ENCODE measurements around the gene DRAXIN.

DRAXIN gene

DNA sequence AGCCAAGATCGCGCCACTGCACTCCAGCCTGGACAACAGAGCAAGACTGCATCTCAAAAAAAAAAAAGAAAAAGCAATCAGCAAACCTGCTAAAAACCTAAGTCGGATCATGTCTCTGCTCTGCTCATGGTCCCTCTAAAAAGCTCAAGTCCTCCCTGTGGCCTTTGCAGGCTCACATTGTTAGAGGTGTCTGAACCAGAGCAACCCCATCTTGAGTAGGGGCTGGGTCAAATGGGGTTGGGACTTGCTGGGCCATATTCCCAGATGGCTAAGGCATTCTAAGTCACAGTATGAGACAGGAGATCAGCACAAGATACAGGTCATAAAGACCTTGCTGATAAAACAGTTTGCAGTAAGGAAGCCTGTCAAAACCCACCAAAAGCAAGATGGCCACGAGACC, 3.0 kb upstream of the DRAXIN start:
- no peak for DNase-seq (ENCODE audit: low spot score)

DNA sequence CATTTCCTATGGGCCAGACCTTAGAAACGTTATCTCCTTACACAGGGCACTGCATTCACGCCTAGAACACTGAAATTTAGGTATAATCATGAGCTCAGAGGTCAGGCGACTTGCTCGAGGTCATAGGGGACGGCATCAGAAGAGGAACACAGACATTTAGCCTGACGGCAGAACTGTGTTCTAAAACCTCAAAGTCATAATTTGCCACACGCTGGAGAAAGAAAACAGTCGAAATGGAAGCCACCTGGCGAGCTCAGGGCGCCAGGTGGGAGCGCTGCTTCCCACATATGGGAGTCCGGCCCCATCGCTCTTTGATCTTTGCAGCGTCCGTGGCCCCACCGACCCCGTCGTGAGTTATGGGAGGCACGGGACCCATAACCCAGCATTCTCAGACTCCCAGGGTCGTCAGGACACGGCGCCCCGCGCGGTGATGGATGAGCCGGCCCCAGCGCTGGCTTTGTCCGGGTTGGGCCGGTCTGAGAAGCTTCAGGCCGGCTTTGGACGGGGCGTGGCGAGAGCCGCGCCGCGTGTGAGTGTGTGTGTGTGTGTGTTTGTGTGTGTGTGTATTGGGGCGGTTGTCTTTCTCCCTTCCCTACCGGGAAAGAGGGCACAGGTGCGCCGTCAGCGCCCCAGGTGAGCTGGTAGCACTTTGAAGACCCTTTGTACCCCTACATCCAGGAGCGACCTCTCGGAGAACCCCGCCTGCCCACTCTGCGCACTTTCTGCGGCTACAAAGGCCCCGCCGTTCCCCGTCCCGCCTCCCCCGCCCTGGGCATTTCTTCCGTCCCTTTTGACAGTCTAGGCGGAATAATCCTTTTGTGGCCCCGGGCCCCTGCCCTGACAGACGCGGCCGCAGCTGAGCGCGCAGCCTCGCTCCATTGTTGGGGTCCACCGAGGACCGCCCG, 861 bp upstream of the DRAXIN start:
- DNase-seq (ENCODE audit: low spot score), result no peak

DNA sequence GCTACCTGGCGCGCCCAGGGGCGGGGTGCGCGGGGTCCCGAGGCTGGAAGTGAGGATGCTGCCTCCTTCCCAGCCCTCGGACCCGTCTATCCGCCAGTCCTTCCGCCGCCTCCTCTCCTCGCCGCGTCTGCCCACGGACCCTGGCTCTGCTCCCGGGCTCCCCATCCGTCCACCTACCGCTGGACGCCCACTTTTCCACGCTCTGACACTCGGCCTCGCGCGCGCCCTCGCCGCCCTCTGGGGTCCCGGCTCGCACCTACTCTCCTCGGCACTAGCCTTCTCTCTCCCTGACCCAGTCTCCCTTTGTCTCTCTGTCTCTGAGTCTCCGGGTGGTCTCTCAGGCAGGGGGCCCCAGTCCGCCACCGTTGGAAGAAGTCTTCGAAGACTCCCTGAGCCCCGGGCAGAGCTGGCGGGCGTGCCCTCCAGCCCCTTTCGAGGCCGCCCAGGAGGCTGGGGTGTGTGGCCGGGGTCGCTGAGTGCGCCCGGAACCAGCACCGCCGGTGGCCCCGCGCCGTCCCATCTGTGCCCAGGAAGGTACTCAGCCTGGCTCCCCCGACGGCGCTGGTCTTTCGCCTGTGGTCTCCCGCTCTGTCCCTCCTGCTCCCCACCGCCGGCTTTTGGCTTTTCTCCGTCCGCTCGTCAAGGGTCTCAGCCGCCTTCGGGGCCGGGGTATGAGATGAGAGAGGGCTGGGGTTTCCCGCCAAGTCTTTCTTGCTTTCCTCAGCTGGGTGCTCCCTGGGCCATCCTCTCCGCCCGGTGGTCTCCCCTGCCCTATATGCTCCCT, 610 bp downstream of the DRAXIN start:
- peak; percentile 36 for DNase-seq (ENCODE audit: low spot score)

DNA sequence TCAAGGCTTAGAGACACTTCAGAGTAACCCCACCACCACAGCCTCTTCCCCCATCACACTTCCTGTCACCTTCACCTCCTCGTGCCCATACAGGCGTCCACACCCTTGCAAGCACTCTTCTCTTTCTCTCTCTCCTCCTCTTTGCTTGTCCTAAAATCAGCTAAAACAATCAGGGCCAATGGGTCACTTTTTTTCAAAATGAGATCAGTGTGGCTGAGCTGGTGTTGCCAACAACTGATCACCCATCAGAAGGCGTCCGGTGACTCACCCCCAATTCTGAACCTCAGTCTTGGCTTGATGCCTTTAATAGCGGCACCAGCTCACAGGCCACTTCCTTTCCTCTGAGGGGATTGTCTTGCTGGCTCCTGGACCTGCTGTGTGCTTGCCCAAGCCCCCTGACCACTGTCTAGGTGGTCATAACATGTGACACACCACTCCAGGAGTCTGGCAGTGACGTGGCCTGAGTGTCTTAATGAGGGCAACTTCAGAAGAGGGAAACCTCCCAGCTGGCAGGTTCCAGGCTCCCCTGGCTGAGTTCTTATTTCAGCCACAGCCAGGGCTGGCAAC, 1.6 kb downstream of the DRAXIN start:
- DNase-seq (ENCODE audit: low spot score), result no peak

DNA sequence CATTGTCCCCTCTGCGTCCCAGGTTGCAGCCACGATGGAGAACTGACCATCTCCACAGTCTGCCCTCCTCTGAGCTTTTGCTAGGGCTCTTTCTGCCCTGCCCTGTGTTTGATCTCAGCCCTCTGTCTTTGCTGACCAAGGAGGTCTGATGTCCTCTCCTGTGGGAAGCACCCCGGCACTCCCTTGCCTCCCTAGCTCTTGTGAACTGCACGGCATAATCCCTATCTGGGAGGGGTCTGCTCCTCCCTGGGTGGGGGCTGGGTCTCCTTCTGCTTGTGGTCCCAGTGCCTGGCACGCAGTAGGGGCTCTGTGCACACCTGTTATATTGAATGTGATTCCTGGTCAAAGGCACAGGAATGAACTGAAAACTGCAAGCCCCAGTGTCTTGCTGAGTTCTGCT, 2.4 kb downstream of the DRAXIN start:
- no peak for DNase-seq (ENCODE audit: low spot score)

DNA sequence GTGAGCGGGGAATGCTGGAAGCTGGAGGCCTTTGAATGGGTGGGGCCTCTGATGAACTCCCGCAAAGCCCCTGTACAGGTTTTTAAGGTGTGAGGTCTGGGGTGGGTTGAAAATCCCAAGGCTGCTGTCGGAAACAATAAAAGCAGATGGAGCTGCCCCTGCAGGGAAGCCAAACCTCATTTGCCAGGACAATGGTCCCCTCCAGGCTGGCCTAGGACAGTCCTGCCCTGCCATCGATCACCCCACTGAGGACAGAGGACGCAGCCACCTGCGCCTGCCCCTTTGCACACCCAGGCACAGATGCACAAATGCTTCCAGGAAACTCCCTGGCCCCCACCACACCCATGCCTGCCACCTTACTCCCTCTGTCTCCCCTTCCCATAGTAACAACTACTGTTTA, 4.4 kb downstream of the DRAXIN start:
- DNase-seq (ENCODE audit: low spot score), result no peak

DNA sequence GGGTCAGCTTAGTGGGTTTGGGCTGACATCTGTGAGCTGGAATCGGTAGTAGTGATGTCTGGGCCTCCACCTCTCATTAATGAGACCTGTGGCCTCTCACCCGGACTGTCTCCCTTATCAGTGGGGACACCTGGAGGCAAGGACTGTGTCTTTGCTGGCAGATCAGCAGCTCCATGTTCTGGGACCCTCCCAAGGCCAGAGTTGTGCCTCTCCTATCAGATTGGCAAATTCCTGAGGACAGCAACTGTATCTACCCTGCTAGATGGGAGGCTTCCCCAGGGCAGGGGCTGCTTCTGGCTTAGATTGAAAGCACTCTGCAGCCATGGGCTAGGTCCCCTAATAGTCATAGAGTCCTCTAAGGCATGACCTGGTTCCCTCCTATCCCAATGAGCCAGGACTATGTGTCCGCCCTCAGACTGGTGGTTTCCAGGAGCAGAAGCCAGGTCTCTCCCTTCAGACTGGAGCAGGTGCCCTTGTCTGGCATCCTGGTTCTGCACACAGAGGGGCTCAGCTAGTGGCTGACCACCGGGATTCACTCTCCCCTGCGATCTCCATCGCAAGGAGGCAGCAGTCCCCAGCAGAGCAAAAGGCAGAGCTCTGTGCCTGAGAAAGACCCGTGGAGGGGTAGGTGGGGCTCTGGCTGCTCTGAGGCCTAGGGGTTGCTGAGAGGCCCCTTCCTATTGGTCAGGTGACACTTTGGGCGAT, 5.8 kb downstream of the DRAXIN start:
- DNase-seq (ENCODE audit: low spot score), result no peak

DNA sequence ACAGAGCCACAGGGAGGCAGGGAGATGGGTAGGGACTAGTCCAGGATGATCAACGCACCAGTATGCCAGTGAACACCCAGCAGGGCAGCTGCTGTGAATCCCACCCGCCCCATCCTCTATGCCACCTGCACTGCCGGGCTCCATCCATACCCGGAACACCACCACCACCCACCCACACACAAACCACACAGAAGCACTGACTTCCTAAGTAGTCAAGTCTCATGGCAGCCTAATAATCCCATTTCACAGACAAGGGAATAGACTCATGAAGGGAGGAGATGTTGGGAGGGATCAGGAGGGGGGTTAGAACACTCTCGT, 6.3 kb downstream of the DRAXIN start:
- no peak for DNase-seq (ENCODE audit: low spot score)

DNA sequence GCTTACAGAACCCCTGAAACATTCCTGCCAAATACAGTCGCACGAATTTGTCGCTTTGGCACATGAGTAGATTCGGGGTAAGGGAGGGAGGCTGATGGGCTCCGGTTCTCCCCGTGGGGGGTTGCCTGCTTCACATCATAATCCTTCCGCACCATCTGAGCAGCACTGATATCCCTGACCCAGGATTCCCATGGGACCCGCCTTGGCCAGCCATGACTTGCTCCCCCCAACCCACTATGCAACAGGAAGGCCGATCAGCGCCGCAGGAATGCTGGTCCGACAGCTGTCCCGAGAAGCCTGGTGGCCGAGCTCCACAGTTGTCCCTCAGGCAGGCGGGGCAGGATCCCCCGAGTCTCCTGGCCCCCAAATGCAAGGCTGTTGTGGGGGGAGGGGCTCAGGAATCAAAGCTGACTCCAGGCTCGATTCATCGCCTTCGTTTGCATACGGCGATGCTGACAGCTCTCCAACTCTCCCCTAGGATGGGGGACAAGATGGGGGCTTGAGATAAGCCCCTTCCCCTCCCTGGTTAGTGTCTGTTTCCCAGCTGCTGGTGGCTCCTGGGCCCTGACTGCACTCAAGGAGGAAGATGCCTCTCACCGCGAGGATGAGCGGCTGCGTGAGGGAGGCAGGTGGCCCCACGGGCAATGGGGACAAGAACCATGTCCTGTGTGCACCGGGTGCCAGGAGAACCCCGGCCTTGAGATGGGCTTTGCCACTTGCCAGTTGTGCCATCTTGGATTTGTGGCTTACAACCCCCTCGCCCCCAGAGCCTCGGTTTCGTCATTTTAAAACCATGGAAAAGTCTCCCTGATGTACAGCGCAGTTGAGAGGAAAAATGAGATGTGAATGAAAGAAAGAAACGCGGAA, 9.3 kb downstream of the DRAXIN start:
- no peak for DNase-seq (ENCODE audit: low spot score)

DNA sequence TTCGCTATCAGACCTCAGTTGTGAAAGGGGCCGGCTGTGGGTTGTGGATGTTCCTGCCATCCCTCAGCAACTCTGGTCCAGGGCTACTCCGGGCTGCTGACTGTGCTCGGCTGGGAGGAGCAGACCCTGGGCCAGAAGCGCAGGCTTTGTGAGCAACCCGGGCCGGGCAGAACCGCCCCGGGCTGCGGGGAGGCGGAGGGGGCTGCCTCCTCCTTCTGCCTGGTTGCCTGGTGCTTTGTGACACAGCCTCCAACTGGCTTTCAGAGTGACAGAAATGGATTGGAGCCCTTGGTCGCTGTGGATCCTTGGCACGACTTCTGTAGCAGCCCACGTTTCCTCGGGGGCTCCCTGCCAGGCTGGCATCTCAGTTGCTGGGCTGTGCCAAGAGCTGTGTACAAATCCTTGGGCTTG, 10.0 kb downstream of the DRAXIN start:
- DNase-seq (ENCODE audit: low spot score), result no peak

DNA sequence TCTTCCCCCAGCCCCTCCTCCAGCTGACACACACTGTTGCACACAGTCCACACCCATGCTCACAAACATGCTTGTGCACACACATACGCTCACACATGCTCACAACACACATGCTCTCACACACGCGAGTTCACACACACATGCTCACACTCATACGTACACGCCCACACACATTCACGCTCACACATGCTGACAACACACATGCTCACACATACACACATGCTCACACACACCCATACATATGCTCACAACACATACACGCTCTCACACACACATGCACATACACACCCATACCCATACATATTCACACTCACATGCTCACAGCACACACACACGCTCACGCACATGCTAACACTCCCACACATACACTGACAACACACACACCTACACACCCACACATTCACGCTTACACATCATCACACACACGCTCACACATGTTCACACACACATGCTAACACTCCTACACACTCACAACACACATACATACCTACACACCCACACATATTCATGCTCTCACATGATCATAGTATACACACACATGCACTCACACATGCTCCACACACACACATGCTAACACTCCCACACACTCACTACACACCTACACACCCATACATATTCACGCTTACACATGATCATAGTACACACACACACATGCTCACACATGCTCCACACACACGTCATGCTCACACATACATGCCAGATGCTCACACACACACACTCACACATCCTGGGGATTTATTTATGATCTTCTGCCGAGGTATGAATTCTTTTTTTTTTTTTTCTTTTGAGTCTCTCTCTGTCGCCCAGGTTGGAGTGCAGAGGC, 10.7 kb downstream of the DRAXIN start:
- DNase-seq (ENCODE audit: low spot score), result no peak

DNA sequence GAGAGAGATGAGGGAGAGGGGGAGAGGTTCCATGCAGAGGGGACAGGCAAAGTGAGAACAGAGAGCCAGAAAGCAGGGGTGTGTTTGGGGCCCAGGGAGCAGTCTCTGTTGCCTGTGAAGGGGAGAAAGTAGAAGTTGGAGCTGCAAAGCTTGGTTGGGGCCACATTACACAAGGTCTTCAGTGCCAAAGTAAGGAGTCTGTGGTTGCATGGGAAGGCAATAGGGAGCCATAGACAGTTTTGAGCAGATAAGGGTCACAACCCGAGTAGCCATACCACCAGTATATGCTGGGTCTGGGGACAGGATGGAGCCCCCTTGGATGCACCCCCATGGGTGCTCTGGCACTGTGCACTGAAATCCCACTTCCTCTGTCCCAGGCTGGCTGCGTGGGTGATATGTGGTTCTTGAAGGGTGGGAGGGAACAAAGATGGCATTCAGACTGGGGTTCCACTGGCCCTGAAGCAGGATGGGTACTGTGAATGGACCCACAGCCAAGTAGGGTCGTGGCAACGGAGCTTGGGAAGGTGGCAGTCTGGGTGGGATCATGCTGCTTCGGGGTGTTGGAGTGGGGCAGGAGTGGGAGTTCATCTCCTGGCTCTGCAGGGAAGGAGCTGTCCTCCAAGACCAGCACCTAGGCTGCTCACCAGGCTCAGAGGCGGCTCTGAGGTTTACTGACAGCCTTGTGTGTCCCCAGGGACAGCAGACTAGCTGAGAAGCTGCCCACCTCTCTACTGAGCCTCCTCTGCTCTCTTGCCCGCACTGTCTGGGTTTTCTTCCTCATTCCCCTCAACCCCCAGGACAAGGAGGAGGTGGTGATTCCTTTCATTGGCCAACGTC, 12.1 kb downstream of the DRAXIN start:
- no peak for DNase-seq (ENCODE audit: low spot score)

DNA sequence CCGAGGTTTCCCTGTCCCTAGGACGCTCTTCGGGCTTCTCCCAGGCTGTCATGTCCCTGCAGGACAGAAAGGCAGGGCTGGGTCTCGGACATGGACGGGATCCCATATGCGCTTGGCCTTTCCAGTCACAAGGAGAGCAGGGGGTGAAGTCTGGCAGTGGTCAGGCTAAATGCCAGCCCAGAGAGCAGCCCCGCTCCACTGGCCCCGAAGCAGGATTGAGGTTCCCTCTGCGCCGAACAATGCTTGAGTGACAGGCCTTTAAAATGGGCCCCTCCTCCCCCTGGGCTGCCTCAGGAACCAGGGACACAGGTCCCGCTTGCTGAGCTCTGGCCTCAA, 12.7 kb downstream of the DRAXIN start:
- DNase-seq (ENCODE audit: low spot score), result peak; percentile 73

DNA sequence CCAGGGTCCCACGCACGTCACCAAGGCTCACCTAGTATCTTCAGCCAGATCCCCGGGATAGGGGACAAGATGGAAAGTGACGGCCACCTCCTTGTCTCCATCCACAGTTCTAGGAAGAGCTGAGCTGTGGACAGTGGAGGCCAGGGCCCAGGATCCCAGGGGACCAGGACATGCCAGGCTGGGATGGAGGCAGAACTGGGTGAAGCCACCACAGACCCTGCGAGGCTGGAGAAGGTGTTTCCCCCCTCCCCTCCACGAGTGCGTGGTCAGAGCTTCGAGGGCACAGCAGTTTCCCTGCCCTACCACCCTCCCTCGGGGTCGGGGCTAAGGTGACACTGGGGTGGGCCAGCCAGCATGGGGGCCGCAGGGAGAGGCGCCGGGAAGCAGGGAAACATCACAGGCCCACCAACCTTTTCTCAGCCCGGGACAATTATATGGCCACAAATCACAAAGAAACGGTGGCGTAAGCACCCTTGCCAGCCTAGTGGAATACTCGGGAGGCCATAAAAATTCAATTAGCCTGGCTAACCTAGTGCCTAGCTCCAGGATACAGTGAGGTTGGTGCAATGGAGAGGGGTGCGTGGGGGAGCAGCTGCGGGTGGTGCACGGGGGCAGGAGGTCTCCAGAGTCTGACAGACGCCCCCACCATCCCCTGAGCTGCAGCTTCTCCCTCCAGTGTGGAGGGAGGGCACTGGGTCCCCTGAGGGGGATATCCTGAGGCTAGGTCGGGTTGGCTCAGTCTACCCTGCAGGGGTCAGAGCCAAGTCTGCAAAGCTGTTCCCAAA, 13.4 kb downstream of the DRAXIN start:
- DNase-seq (ENCODE audit: low spot score), result peak; percentile 51

DNA sequence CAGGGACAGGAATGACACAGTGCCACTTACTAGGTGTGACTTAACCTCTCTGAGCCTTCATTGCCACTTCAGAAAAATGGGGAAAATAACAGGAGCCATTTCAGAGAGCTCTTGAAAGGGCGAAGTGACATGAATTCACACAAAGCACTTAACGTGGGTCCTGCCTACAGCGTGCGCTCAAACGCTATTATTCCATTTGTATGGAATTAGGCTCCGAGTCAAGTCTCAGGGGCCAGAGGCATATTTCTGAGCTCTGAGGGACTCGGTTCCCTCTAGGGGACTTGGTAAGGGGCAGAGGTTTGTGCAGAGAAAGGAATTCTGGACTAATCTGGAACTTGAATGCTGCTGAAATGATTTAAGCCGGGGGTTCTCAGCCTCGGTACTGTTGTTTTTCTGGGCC, 14.1 kb downstream of the DRAXIN start:
- no peak for DNase-seq (ENCODE audit: low spot score)

DNA sequence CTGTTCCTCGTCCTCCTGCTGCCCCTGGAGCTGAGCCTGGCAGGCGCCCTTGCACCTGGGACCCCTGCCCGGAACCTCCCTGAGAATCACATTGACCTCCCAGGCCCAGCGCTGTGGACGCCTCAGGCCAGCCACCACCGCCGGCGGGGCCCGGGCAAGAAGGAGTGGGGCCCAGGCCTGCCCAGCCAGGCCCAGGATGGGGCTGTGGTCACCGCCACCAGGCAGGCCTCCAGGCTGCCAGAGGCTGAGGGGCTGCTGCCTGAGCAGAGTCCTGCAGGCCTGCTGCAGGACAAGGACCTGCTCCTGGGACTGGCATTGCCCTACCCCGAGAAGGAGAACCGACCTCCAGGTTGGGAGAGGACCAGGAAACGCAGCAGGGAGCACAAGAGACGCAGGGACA, 14.8 kb downstream of the DRAXIN start:
- DNase-seq (ENCODE audit: low spot score), result no peak

DNA sequence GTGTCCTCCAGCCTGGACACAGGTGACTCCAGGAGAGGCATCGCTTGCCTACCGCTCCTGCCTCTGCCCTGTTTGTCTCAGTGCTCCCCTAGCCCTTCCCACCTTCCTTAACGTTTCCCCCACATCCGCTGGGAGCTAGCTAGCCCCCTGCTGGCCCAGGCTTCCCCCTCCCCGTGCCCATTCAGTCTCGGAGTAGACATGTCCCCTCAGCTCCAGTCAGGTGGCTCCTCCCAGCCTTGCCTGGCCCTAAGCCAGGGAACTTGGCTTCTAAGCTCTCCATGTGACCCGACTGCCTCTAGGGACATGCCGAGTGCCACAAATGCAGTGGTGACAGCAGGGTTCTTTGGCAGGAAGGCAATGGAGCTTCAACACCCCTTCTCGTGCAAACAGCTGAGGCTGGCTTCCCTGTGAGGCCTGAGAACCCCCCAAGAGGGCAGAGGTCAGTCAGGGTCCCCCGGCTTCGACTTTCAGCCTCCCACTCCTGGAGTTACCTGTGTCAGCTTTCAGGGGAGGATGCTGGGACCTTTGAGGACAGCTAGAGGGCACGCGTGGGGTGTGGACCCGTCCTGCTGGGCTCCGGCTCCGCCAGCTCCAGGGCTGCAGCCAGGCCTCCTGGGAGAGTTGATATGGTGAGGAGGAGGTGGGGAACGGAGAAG, 16.2 kb downstream of the DRAXIN start:
- peak; percentile 56 for DNase-seq (ENCODE audit: low spot score)

DNA sequence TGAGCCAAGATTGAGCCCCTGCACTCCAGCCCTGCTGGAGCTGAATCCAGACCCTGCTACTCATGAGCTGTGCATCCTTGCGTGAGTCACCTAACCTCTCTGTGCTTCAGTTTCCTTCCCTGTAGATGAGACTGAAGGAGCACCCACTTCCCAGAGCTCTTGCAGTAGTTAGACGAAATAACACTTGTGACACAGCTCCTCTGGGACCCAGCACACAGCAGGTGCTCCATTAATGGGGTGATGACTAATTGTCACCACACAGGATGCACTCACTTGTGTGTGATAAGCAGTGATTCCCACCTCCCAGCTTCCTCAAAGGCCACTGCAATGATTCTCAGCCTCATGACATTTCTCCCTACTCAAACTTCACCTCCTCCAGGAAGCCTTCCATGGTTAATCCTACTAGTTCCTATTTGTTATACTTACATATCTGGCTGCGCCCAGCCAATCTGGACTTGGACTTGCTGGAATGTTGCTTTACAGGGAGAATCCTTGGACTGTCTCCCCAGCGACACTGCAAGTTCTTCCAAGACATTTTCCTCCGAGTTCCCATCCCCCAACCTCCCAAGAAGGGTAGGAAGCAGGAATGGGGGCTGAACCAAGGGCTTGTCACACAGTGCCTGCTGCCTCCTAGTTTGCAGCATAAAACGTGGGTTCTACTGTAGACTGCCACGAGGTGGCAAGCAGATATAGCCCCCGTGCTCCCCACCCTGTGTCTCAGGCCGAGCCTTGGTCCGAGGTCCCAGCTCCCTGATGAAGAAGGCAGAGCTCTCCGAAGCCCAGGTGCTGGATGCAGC, 17.2 kb downstream of the DRAXIN start:
- DNase-seq (ENCODE audit: low spot score), result no peak
